CD14-positive monocyte (primary cell): Measurements from ENCODE around the gene PYDC2. TPM values are rescaled to one million over a fixed set of nuclear protein-coding genes. Genes with fewer than 3 reads are reported as not detected.

Experiments
- DNase-seq, 3 donors: peaks; one replicate each; pipeline ENCODE4 v3.0.0-alpha.2; 2011 to 2022
- H2AFZ ChIP-seq: 2 replicates; pipeline ENCODE4 v1.6.0; 2012; ENCODE audit warnings: mild to moderate bottlenecking, low read depth, low read length, inconsistent platforms; ENCODE audit not compliant: insufficient read depth, poor library complexity, severe bottlenecking
- H3K27ac ChIP-seq, 2 donors: 1 replicate in 1 of 2; 2 replicates in 1 of 2; pipeline ENCODE4 v1.5.1; 2012 to 2013; ENCODE audit warnings: low read length in 2 of 2, control low read depth in 1 of 2, inconsistent platforms in 1 of 2, low read depth in 1 of 2, mild to moderate bottlenecking in 1 of 2
- H3K27me3 ChIP-seq, 2 donors: one replicate each; pipeline versions ENCODE4 v1.6.0 to v1.6.1; 2011 to 2013; ENCODE audit warnings: low read length in 2 of 2; ENCODE audit not compliant: control insufficient read depth in 2 of 2, insufficient read depth in 2 of 2
- H3K36me3 ChIP-seq, 2 donors: replicated peaks in 1 of 2; 1 replicate in 1 of 2; 2 replicates in 1 of 2; pipeline versions ENCODE4 v1.5.1 to v1.6.1; 2012 to 2013; ENCODE audit warnings: low read length in 2 of 2, control low read depth in 1 of 2, inconsistent platforms in 1 of 2, mild to moderate bottlenecking in 1 of 2; ENCODE audit not compliant: insufficient read depth in 2 of 2, control insufficient read depth in 1 of 2
- H3K4me1 ChIP-seq, 2 donors: 1 replicate in 1 of 2; 2 replicates in 1 of 2; pipeline versions ENCODE4 v1.5.1 to v1.6.1; 2012 to 2013; ENCODE audit warnings: low read length in 2 of 2, control low read depth in 1 of 2, inconsistent platforms in 1 of 2, mild to moderate bottlenecking in 1 of 2, moderate library complexity in 1 of 2; ENCODE audit not compliant: insufficient read depth in 2 of 2, control insufficient read depth in 1 of 2
- H3K4me2 ChIP-seq: replicated peaks from 2 replicates; pipeline ENCODE3; 2012; ENCODE audit warnings: low read length, moderate library complexity, mild to moderate bottlenecking; ENCODE audit not compliant: poor library complexity, severe bottlenecking; ENCODE audit errors: extremely low read depth
- H3K4me3 ChIP-seq, 3 experiments: fragments of 200-600 bp in 1 of 3; sonication (generic) in 1 of 3; replicated peaks in 1 of 3; 1 replicate in 2 of 3; 2 replicates in 1 of 3; pipeline ENCODE4 v1.5.1; 2011 to 2013; ENCODE audit warnings: low read length in 3 of 3, mild to moderate bottlenecking in 3 of 3, control low read depth in 2 of 3, low read depth in 2 of 3, inconsistent platforms in 1 of 3, moderate library complexity in 1 of 3
- H3K79me2 ChIP-seq: 2 replicates; pipeline ENCODE4 v1.6.0; 2012; ENCODE audit warnings: mild to moderate bottlenecking, control low read depth, inconsistent platforms, low read length, moderate library complexity; ENCODE audit not compliant: insufficient read depth
- H3K9ac ChIP-seq: 2 replicates; pipeline ENCODE4 v1.6.0; 2017; ENCODE audit warnings: low read length, mild to moderate bottlenecking; ENCODE audit not compliant: insufficient read depth, poor library complexity, severe bottlenecking
- H3K9me3 ChIP-seq, 2 donors: replicated peaks in 1 of 2; 1 replicate in 1 of 2; 2 replicates in 1 of 2; pipeline versions ENCODE4 v1.5.1 to v1.6.1; 2012 to 2013; ENCODE audit warnings: low read length in 2 of 2, control low read depth in 1 of 2; ENCODE audit not compliant: control insufficient read depth in 1 of 2, insufficient read depth in 1 of 2
- H4K20me1 ChIP-seq: 2 replicates; pipeline ENCODE4 v1.6.0; 2012; ENCODE audit warnings: mild to moderate bottlenecking, low read length, control low read depth, moderate library complexity; ENCODE audit not compliant: insufficient read depth
- H3K27ac Mint-ChIP-seq, 7 donors: one replicate each; pipeline ENCODE4 v1.8.0; 2020; ENCODE audit warnings: mild to moderate bottlenecking in 7 of 7, mixed read lengths in 7 of 7, moderate library complexity in 6 of 7, inconsistent platforms in 2 of 7
- H3K27me3 Mint-ChIP-seq, 3 donors: one replicate each; pipeline ENCODE4 v1.8.0; 2021 to 2022; ENCODE audit warnings: low read depth in 3 of 3, mild to moderate bottlenecking in 3 of 3, mixed read lengths in 3 of 3, moderate library complexity in 3 of 3, inconsistent platforms in 1 of 3
- H3K36me3 Mint-ChIP-seq, 2 donors: one replicate each; pipeline ENCODE4 v1.8.0; 2020; ENCODE audit warnings: mixed read lengths in 2 of 2, inconsistent platforms in 1 of 2, mild to moderate bottlenecking in 1 of 2
- H3K4me1 Mint-ChIP-seq: one replicate; pipeline ENCODE4 v1.8.0; 2020; ENCODE audit warnings: mild to moderate bottlenecking, mixed read lengths
- H3K4me3 Mint-ChIP-seq, 2 donors: one replicate each; pipeline ENCODE4 v1.8.0; 2020; ENCODE audit warnings: mild to moderate bottlenecking in 2 of 2, mixed read lengths in 2 of 2, moderate library complexity in 1 of 2
- H3K9me3 Mint-ChIP-seq, 7 donors: one replicate each; pipeline ENCODE4 v1.8.0; 2020 to 2022; ENCODE audit warnings: mixed read lengths in 7 of 7, mild to moderate bottlenecking in 6 of 7, moderate library complexity in 6 of 7, inconsistent platforms in 2 of 7
- WGBS: methylation state at CpG from one replicate; pipeline ENCODE4 v1.1.5; 2013; ENCODE audit warnings: missing lambda C conversion rate; ENCODE audit not compliant: insufficient coverage; 5-methylcytosine and 5-hydroxymethylcytosine counted together
- intact Hi-C, 2 donors: fragments of 100-400 bp; cut with micrococcal nuclease; formaldehyde crosslinking; loops; one replicate each; pipeline versions ENCODE4 v1.15.0 to v1.15.1; 2023
- polyA plus RNA-seq, 3 donors: library from polyadenylated mRNA; depleted of rRNA in 1 of 3; unstranded in 2 of 3; stranded (reverse) in 1 of 3; fragments of 300-500 nt in 2 of 3; fragments of >200 nt in 1 of 3; fragmentation: Illumina TruSeq in 2 of 3; gene quantifications; 1 replicate in 2 of 3; 2 replicates in 1 of 3; pipeline ENCODE4 v1.2.3, GENCODE V29; 2012 to 2021
- TF ChIP-seq, protein P1 (sequence below): fragments of 200-600 bp; IDR thresholded peaks from one replicate; pipeline ENCODE4 v1.8.0; 2022; ENCODE audit warnings: antibody characterized with exemption, mild to moderate bottlenecking

The PYDC2 gene
- polyA plus RNA-seq, 3 donors = not detected

DNA sequence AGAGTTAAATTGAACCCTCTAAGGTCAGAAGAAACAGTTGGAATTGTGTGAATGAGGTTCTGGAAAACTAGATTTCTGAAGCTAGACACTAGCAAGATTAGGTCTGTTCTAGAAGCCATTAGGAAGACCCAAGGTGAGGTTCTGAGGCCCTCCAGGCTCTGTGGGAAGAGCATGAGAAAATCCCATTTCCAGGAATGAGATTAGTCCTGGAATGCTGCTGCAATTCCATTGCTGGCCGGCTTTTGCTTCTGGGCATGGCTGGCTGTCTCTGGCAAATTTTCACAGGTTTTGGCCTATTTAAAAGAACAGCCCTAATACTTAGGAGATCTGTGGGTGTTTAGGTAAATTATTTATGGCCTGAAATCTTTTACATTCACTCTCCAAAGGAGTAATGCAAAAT lies 26.9 kb upstream of the PYDC2 start:
- no peaks in the 10 kb centered on the region for H3K27me3 ChIP-seq
- Mint-ChIP-seq H3K4me1 (no peaks in the 10 kb centered on the region), H3K4me3 (no peak overlapping the region), H3K27me3 (no peaks in the 10 kb centered on the region), H3K9me3 (no peaks in the 10 kb centered on the region), H3K36me3 (no peaks in the 10 kb centered on the region), H3K27ac (no peak overlapping the region)
- H3K9ac ChIP-seq = no peak overlapping the region
- H3K79me2 ChIP-seq = no peaks in the 10 kb centered on the region
- WGBS = no CpG with 5 or more reads among the region's 1 CpG
- H3K36me3 ChIP-seq = no peaks in the 10 kb centered on the region
- no peak overlapping the region for H3K4me2 ChIP-seq
- H3K9me3 ChIP-seq = no peaks in the 10 kb centered on the region
- H3K4me1 ChIP-seq = no peaks in the 10 kb centered on the region
- no peak for DNase-seq
- no peaks in the 10 kb centered on the region for H4K20me1 ChIP-seq
- TF ChIP-seq, protein P1, sequence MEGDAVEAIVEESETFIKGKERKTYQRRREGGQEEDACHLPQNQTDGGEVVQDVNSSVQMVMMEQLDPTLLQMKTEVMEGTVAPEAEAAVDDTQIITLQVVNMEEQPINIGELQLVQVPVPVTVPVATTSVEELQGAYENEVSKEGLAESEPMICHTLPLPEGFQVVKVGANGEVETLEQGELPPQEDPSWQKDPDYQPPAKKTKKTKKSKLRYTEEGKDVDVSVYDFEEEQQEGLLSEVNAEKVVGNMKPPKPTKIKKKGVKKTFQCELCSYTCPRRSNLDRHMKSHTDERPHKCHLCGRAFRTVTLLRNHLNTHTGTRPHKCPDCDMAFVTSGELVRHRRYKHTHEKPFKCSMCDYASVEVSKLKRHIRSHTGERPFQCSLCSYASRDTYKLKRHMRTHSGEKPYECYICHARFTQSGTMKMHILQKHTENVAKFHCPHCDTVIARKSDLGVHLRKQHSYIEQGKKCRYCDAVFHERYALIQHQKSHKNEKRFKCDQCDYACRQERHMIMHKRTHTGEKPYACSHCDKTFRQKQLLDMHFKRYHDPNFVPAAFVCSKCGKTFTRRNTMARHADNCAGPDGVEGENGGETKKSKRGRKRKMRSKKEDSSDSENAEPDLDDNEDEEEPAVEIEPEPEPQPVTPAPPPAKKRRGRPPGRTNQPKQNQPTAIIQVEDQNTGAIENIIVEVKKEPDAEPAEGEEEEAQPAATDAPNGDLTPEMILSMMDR = no peak
- intact Hi-C loops = no loop called here
- no peak overlapping the region for H3K4me3 ChIP-seq
- H3K27ac ChIP-seq = no peak overlapping the region
- no peak overlapping the region for H2AFZ ChIP-seq

- Histone ChIP-seq H2AFZ (no peak overlapping the region), H3K4me2 (no peak overlapping the region), H3K4me1 (no peaks in the 10 kb centered on the region), H3K27ac (no peak overlapping the region), H3K9ac (no peak overlapping the region), H3K27me3 (no peaks in the 10 kb centered on the region), H4K20me1 (no peaks in the 10 kb centered on the region), H3K9me3 (no peaks in the 10 kb centered on the region), H3K4me3 (no peak overlapping the region), H3K36me3 (no peaks in the 10 kb centered on the region), H3K79me2 (no peaks in the 10 kb centered on the region)
- WGBS = no CpG with 5 or more reads among the region's 2 CpGs
- Mint-ChIP-seq H3K9me3 (peaks cover 0 to 2% (median 0%) of the 10 kb centered on the region in 7 donors), H3K27me3 (no peaks in the 10 kb centered on the region), H3K4me1 (no peaks in the 10 kb centered on the region), H3K36me3 (no peaks in the 10 kb centered on the region), H3K4me3 (no peak overlapping the region), H3K27ac (no peak overlapping the region)
- intact Hi-C loops = no loop called here
- TF ChIP-seq, protein P1 = no peak
- DNase-seq = no peak
Measured at GRCh38 chr3:191435981-191436380, 25.0 kb upstream of the PYDC2 start.
